ENCODE measurements around the gene VPS52. TPM values are rescaled to one million over a fixed set of nuclear protein-coding genes. Genes with fewer than 3 reads are reported as not detected.
"Not testable (repeated sequence)": the region's sequence is repeated elsewhere in the genome, so short reads cannot be mapped to it uniquely, and the experiment has no call there.

VPS52 gene
- polyA plus RNA-seq, 3 donors: 71.3 to 95.2 (median 91.5) TPM

- peak; percentile 94 for DNase-seq
Measured at GRCh38 chr6:33288921-33289783, 17.5 kb upstream of the VPS52 start, which contains the start of the genes PFDN6 and WDR46. PFDN6 (plus strand) TSS chr6:33289601; CDS start chr6:33289857, 256 bp downstream. WDR46 (minus strand) TSS chr6:33289239; CDS start chr6:33289170, 69 bp downstream.

DNA sequence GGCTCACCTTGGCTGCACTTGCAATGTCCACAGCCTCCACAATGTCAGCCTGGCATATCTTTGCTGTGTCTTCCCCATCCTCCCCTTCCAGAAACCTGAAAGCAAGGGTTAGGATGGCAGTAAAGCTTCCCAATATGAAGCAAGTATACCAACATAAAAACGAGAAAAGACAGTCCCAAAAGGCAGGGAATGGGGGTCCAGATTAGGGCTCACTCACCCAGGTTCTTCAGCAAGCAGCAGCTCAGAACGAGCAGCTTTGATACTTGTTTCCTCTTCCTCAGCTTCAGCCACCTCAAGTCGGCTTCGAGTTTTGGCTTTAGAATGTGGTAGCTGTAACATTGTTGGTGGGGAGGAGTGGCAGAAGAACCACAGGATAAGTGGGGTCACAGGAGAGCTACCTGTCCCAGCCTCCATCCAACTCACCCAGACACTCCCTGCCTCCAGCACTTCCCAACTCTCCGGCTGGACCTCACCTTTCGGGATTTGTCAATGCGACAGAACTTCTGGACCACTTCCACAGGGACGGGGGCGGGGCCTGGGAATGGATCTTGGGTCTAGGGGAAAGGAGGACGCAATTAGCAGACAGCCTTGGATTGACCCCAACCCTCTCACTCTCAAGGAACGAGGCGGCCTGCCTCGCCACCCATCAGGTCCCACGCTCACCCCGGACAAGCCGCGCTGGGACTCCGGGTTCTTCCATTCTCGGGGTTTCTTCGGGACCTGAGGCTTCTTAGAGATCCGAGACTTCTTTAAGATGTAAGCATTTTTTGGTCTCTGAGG lies 16.7 kb upstream of the VPS52 start:
- no peak for DNase-seq

GRCh38 chr6:33286946-33287914 lies 15.6 kb upstream of the VPS52 start:
- no peak for DNase-seq

- DNase-seq: not testable (repeated sequence)
Measured at GRCh38 chr6:33285214-33285613, 13.5 kb upstream of the VPS52 start.

GRCh38 chr6:33280539-33280938 lies 8.9 kb upstream of the VPS52 start:
- DNase-seq: no peak

- DNase-seq: peak; percentile 39
Measured at GRCh38 chr6:33279971-33280511, 8.4 kb upstream of the VPS52 start.

DNA sequence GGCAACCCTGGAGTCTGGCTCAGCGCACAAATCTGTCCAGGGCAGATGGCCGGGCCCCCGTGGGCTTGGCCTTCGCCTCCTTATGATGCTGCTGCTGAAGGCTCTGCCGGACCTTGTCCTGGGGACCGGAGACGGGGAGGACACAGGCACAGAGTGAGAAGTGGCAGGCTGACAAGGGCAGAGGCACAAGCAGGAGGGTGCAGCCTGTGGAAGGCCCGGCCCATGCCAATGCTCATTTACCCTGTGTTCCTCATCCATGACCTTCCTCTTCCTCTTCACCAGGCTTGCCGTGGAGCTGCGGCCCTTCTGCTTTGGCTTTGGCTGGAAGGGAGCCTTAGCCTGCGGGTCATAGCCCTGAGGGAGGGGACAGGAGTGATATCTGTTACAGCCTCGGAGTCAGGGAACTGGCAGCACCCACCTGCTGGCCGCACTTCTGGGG lies 7.6 kb upstream of the VPS52 start:
- DNase-seq: no peak

DNA sequence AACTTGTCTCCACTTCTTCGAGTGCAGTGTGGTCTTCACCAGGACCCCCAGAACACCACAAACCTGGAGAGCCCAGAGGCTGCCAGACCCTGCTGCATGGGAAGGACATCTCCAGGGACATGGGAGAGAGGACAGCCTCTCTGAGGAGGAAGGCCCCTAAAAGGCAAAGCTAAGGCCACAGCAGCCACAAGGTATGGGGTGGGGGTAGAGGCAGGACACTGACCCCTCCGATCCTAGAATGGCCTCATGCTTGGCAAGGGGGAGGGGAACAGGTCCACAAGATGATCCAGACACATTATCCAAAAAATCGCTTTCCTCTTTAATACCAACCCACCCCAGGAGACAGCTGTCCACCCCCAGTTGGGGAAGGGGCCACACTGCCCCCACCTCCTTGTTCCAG lies 7.1 kb upstream of the VPS52 start:
- DNase-seq: no peak

DNA sequence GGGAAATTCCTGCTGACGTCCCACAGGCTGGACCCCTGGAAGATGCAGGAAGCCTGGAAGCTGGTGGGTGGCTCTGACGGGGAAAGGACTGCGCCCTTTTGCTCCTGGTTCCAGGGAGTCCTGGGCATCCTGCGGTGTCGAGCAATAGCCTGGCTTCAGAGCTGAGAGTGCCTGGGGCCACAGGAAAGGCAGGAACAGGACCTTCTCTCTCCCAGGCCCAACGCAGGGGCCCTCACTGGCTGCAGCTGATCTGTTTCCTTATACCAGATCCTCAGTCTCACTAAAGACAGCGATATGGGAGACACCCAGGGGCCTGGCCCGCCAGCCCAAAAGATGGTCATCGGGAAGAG lies 6.7 kb upstream of the VPS52 start:
- no peak for DNase-seq

- DNase-seq: no peak
Measured at GRCh38 chr6:33277663-33278391, 6.2 kb upstream of the VPS52 start.

- DNase-seq: peak; percentile 73
Measured at GRCh38 chr6:33276864-33277662, 5.4 kb upstream of the VPS52 start, which contains the start of gene B3GALT4. B3GALT4 (plus strand) TSS chr6:33277123; CDS start chr6:33277420, 297 bp downstream.

DNA sequence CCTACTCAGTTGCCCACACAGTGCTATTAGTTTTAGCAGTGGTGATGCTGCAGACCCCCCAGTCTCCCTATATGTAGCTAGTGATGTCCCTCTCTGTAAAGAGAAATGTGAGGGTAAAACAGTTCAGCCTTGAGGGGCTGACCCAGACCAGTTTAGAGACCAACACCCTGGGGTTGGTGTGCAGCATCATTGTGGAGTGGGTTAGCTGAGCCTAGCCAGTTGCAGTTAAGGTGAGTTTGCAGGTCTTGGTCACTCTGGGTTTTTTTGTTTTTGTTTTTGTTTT lies 4.8 kb upstream of the VPS52 start:
- DNase-seq: no peak

DNA sequence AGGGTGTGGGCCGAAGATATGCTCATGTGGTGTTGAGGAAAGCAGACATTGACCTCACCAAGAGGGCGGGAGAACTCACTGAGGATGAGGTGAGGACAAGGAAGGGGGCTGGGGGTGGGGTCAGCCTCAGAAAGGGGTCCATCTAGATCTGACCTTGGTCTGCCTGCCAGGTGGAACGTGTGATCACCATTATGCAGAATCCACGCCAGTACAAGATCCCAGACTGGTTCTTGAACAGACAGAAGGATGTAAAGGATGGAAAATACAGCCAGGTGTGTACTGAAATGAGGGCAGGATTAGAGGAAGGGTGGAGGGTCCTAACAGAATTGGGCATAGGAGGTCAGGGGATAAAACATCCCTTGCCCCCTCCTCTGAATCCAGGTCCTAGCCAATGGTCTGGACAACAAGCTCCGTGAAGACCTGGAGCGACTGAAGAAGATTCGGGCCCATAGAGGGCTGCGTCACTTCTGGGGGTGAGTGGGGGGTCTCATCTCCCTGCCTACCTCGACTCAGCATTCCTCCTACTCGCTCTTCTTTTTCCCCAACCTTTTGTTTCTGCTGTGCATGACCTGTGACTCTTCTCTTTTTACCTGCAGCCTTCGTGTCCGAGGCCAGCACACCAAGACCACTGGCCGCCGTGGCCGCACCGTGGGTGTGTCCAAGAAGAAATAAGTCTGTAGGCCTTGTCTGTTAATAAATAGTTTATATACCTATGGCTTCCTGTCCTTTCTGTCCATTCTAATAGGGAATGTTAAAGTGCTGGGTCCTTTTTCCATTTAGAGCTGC lies 4.3 kb upstream of the VPS52 start:
- not testable (repeated sequence) for DNase-seq

DNA sequence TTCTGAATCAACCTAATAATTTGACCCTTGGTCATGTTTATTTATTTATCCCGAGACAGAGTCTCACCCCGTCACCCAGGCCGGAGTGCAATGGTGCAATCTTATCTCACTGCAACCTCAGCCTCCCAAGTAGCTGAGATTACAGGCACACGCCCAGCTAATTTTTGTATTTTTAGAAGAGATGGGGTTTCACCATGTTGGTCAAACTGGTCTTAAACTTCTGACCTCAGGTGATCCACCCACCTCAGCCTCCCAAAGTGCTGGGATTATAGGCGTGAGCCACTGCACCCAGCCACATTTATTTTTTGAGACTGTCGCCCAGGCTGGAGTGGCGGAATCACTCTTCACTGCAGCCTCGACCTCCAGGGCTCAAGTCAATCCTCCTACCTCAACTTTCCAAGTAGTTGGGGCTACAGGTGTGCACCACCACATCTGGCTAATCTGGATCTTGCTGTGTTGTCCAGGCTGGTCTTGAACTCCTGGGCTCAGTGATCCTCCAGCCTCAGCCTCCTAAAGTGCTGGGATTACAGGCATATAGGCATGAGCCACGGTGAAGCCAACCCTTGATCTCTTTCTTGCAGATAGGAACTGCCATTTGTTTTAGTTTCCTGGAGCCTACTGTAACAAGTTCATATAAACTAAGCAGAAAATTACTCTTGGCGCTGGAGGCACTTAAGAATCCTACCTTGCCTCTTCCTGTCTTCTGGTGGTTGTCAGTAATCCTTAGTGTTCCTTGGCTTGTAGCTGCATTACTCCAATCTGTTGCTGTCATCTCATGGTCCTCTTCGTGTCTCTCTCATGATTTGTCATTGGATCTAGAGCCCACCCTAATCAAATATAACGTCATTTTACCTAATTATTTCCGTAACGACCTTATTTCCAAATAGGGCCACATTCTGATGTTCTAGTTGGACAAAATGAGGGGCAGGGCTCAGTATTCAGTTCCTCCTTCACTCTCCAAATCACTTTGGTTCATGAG lies 2.5 kb upstream of the VPS52 start:
- DNase-seq: no peak

GRCh38 chr6:33273129-33273923 lies 1.6 kb upstream of the VPS52 start:
- no peak for DNase-seq

DNA sequence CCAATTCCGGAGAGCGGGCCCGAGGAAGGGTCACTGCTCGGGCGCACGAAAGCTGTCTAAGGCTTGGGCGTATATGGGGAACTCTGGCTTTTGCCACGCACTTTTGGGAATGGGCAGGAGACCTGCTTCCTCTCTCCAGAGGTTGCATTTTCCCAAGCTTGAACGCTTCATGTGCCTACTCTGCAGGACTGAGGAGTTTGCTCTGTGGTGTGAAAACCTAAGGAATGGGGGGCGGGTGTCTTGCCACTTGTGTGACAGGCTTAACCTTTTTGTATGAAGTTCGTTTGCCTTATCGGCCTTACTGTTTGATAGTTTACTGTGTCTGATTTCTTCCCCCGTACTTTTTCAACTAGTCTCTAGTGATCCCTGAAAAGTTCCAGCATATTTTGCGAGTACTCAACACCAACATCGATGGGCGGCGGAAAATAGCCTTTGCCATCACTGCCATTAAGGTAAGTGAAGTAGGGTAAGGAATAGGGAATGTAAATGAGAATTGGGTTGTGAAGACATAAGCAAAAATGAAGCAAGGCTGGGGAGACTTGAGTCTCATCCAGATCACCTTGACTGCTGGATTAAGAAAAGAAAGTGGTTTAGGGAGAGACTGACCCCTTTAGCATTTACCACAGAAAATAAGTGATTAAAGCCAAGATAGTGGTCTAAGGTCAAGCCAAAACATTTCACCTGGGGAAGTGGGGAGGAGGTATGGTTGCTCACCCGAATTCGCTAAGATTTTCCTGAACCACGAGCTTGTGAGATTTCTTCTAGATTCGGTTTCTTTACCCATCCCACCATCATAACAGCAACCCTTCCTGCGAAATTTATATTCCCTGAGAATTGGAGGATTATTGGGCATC lies 826 bp upstream of the VPS52 start:
- DNase-seq: no peak
